Endothelial cell of umbilical vein (primary cell): ENCODE results near the gene MAPKAP1. TPM values are rescaled to one million over a fixed set of nuclear protein-coding genes. Genes with fewer than 3 reads are reported as not detected.

Source experiments
- BruUV-seq: library from RNA; stranded (reverse); fragments of 400-500 nt; replicated peaks from 2 replicates; lab custom pipeline; 2021; lab: Mats Ljungman, UMichigan
- CTCF ChIA-PET: fragments of 300-600, 350-600 bp; sonication (Branson Sonifier 250); formaldehyde crosslinking; loops from one replicate; lab custom pipeline; 2021; ENCODE audit warnings: antibody characterized with exemption, inconsistent platforms; lab: Charles Lee
- POLR2A ChIA-PET: fragments of 300-600, 350-600 bp; sonication (Branson Sonifier 250); formaldehyde crosslinking; loops from one replicate; lab custom pipeline; 2021; ENCODE audit warnings: antibody characterized with exemption, inconsistent platforms; lab: Charles Lee
- DNase-seq: peaks from one replicate; pipeline ENCODE4 v3.0.0-alpha.2; 2011; ENCODE audit warnings: low read depth, low spot score
- FAIRE-seq: peaks from 2 replicates; lab custom pipeline; 2011; peaks lifted over from hg19 to GRCh38; lab: Jason Lieb, UNC
- H2AFZ ChIP-seq: 2 replicates; pipeline ENCODE4 v1.6.0; 2012; ENCODE audit warnings: low read depth, low read length, control low read depth, inconsistent platforms
- H3K27ac ChIP-seq: 2 replicates; pipeline ENCODE4 v1.5.1; 2011; ENCODE audit warnings: low read depth, mild to moderate bottlenecking, control low read depth, low read length, moderate library complexity; ENCODE audit not compliant: insufficient read depth
- H3K27me3 ChIP-seq, 2 experiments: 2 replicates each; pipeline versions ENCODE4 v1.6.0 to v1.6.1; 2011; ENCODE audit warnings: low read length in 2 of 2, mixed read lengths in 1 of 2; ENCODE audit not compliant: control insufficient read depth in 2 of 2, insufficient read depth in 2 of 2
- H3K36me3 ChIP-seq, 2 experiments: 2 replicates in 1 of 2; 3 replicates in 1 of 2; pipeline ENCODE4 v1.5.1; 2011; ENCODE audit warnings: low read length in 2 of 2, mild to moderate bottlenecking in 1 of 2, moderate library complexity in 1 of 2; ENCODE audit not compliant: control insufficient read depth in 2 of 2, insufficient read depth in 2 of 2; ENCODE audit errors: extremely low read depth in 1 of 2
- H3K4me1 ChIP-seq: 3 replicates; pipeline ENCODE4 v1.5.1; 2011; ENCODE audit warnings: mild to moderate bottlenecking, low read length; ENCODE audit not compliant: control insufficient read depth, insufficient read depth; ENCODE audit errors: extremely low read depth
- H3K4me2 ChIP-seq: 2 replicates; pipeline ENCODE4 v1.6.1; 2011; ENCODE audit warnings: low read length, control low read depth, mixed read lengths; ENCODE audit not compliant: insufficient read depth
- H3K4me3 ChIP-seq, 3 experiments: fragments of 200-600 bp in 1 of 3; sonication (generic), shearing (Covaris generic) in 1 of 3; replicated peaks in 1 of 3; 2 replicates each; pipeline ENCODE4 v1.5.1; 2011 to 2016; ENCODE audit warnings: control low read depth in 3 of 3, low read length in 3 of 3, mild to moderate bottlenecking in 2 of 3, inconsistent platforms in 1 of 3, low read depth in 1 of 3, moderate library complexity in 1 of 3; ENCODE audit not compliant: insufficient read depth in 1 of 3
- H3K79me2 ChIP-seq: 2 replicates; pipeline ENCODE4 v1.6.0; 2012; ENCODE audit warnings: low read length, inconsistent platforms; ENCODE audit not compliant: control insufficient read depth, insufficient read depth
- H3K9ac ChIP-seq: replicated peaks from 2 replicates; pipeline ENCODE3; 2011; ENCODE audit warnings: low read length, control low read depth; ENCODE audit not compliant: insufficient read depth; ENCODE audit errors: extremely low read depth
- H3K9me1 ChIP-seq: replicated peaks from 3 replicates; pipeline ENCODE4 v1.6.0; 2011; ENCODE audit warnings: mild to moderate bottlenecking, low read length; ENCODE audit not compliant: control insufficient read depth, insufficient read depth; ENCODE audit errors: extremely low read depth
- H3K9me3 ChIP-seq: replicated peaks from 2 replicates; pipeline ENCODE4 v1.5.1; 2012; ENCODE audit warnings: low read length, inconsistent platforms; ENCODE audit not compliant: control insufficient read depth, insufficient read depth
- H4K20me1 ChIP-seq: replicated peaks from 2 replicates; pipeline ENCODE3; 2011; ENCODE audit warnings: mild to moderate bottlenecking, low read length; ENCODE audit not compliant: control insufficient read depth, insufficient read depth; ENCODE audit errors: extremely low read depth
- EZH2 ChIP-seq: IDR thresholded peaks from 2 replicates; pipeline ENCODE4 v1.6.1; 2012; ENCODE audit warnings: borderline replicate concordance, low read depth, mild to moderate bottlenecking, moderate library complexity, low read length, inconsistent platforms; ENCODE audit not compliant: severe bottlenecking
- FOS ChIP-seq: IDR thresholded peaks from 2 replicates; pipeline ENCODE4 v1.6.1; 2011; ENCODE audit warnings: mild to moderate bottlenecking, low read length, moderate library complexity, borderline replicate concordance; ENCODE audit not compliant: insufficient read depth
- GATA2 ChIP-seq: IDR thresholded peaks from 2 replicates; pipeline ENCODE4 v1.7.0; 2011; ENCODE audit warnings: low read depth, mild to moderate bottlenecking, moderate library complexity, mixed read lengths, low read length; ENCODE audit not compliant: insufficient read length, insufficient read depth
- JUN ChIP-seq: IDR thresholded peaks from 2 replicates; pipeline ENCODE4 v1.6.1; 2011; ENCODE audit warnings: borderline replicate concordance, low read depth; ENCODE audit not compliant: insufficient read length, insufficient read depth
- MYC ChIP-seq: IDR thresholded peaks from one replicate; pipeline ENCODE4 v1.6.1; 2011; ENCODE audit warnings: mild to moderate bottlenecking, low read depth, low read length
- POLR2A ChIP-seq: IDR thresholded peaks from 2 replicates; pipeline ENCODE4 v1.6.1; 2012; ENCODE audit warnings: low read depth, mild to moderate bottlenecking, control low read depth, low read length
- POLR2AphosphoS5 ChIP-seq: IDR thresholded peaks from 2 replicates; pipeline ENCODE4 v1.6.1; 2012; ENCODE audit warnings: low read depth, mild to moderate bottlenecking, control low read depth, low read length, moderate library complexity; ENCODE audit not compliant: insufficient read depth
- dilution Hi-C: fragments of 300-500 bp; cut with MboI; formaldehyde crosslinking; loops from one replicate; pipeline ENCODE4 v1.15.0; 2019; ENCODE audit warnings: low sequenced_read_pairs; ENCODE audit not compliant: extremely low pct_ligation_motif_present
- intact Hi-C: fragments of 100-400 bp; cut with micrococcal nuclease; formaldehyde crosslinking; loops from one replicate; pipeline ENCODE4 v1.10.0; 2022
- polyA plus RNA-seq, 4 experiments: library from polyadenylated mRNA; depleted of rRNA in 3 of 4; stranded (reverse) in 3 of 4; unstranded in 1 of 4; fragments of >200 nt; gene quantifications; 2 replicates each; pipeline versions ENCODE4 v1.2.1 to v1.2.3, GENCODE V29; 2011 to 2012; ENCODE audit warnings: missing spikeins in 1 of 4
- total RNA-seq: library from RNA; stranded (reverse); gene quantifications from 2 replicates; pipeline ENCODE4 v1.2.3, GENCODE V29; 2021
- TF ChIP-seq, protein P1 (sequence below), 2 donors: IDR thresholded peaks; 1 replicate in 1 of 2; 2 replicates in 1 of 2; pipeline ENCODE4 v1.5.1; 2011; ENCODE audit warnings: low read length in 2 of 2, mild to moderate bottlenecking in 2 of 2, moderate library complexity in 2 of 2, control low read depth in 1 of 2, inconsistent platforms in 1 of 2, low read depth in 1 of 2; ENCODE audit not compliant: insufficient read depth in 1 of 2; ENCODE audit errors: extremely low read depth in 1 of 2
- TF ChIP-seq, protein P2 (sequence below): IDR thresholded peaks from 2 replicates; pipeline ENCODE4 v1.6.1; 2011; ENCODE audit not compliant: insufficient read depth, insufficient read length

The MAPKAP1 gene
- total and polyA plus RNA-seq, 2 donors (not counting 3 experiments of a cell fraction or from before 2014, with no cell fraction given): 61.9 to 99.1 TPM

DNA sequence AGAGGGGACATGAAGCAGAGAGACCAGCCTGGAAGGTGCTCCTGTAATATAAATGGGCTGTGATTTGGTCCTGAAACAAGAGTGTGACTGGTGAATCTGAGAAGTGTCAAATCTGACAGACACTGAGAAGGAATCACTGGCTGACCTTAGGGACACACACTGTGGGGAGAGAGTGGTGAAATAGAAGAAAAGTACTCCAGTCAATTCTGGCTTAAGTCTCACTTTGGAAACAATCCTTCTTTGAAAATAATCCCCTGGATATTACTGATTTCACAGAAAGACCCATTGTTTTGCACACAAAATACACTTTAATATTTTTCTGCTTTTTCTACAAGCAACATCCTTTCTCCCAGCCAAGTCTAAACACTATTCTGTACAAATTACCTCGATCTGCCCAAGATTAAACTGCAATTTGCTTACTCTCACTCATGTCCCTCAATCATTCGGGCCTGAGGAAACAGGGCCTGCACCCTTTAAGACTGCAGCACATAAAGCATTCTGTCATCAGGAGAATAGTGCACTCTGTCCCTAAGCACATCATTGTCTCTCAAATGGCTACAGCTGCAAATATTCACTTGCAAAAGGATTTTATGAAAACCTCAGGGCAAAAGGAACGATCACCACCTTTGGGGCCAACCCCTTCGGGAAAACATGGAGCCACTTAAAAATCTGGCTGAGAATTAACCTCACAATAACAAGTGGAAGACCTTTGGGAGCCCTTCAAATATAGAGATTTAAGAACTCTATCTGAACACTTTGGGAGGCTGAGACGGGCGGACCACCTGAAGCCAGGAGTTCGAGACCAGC lies 68.6 kb downstream of the MAPKAP1 start:
- FAIRE-seq (no peak), DNase-seq (no peak)
- Histone ChIP-seq H2AFZ (no peak overlapping the region), H3K9ac (no peak overlapping the region), H3K27me3 (no peaks in the 10 kb centered on the region), H3K4me3 (no peak overlapping the region), H3K27ac (no peak overlapping the region), H3K9me1 (no peaks in the 10 kb centered on the region), H3K36me3 (no peaks in the 10 kb centered on the region), H3K79me2 (peaks cover 46% of the 10 kb centered on the region), H3K9me3 (no peaks in the 10 kb centered on the region), H3K4me2 (no peak overlapping the region), H3K4me1 (peaks cover 11% of the 10 kb centered on the region), H4K20me1 (no peaks in the 10 kb centered on the region)
- intact Hi-C loops: no loop called here
- POLR2A ChIA-PET: no interaction called here
- CTCF ChIA-PET: no interaction called here
- dilution Hi-C loops: no loop called here
- TF ChIP-seq POLR2A (no peak), MYC (no peak), POLR2AphosphoS5 (no peak), EZH2 (no peak), GATA2 (no peak), JUN (no peak), FOS (no peak)
- TF ChIP-seq, protein P1, sequence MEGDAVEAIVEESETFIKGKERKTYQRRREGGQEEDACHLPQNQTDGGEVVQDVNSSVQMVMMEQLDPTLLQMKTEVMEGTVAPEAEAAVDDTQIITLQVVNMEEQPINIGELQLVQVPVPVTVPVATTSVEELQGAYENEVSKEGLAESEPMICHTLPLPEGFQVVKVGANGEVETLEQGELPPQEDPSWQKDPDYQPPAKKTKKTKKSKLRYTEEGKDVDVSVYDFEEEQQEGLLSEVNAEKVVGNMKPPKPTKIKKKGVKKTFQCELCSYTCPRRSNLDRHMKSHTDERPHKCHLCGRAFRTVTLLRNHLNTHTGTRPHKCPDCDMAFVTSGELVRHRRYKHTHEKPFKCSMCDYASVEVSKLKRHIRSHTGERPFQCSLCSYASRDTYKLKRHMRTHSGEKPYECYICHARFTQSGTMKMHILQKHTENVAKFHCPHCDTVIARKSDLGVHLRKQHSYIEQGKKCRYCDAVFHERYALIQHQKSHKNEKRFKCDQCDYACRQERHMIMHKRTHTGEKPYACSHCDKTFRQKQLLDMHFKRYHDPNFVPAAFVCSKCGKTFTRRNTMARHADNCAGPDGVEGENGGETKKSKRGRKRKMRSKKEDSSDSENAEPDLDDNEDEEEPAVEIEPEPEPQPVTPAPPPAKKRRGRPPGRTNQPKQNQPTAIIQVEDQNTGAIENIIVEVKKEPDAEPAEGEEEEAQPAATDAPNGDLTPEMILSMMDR (IDR thresholded peaks at IDR 0.05; ENCODE audit: extremely low read depth in 1 of 2, insufficient read depth in 1 of 2, low read depth in 1 of 2, low read length in 2 of 2): no peak
- TF ChIP-seq, protein P2, sequence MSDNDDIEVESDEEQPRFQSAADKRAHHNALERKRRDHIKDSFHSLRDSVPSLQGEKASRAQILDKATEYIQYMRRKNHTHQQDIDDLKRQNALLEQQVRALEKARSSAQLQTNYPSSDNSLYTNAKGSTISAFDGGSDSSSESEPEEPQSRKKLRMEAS: no peak
- BruUV-seq: no TSS peak
